Measurements from ENCODE around the gene NUP43. TPM values are rescaled to one million over a fixed set of nuclear protein-coding genes. Genes with fewer than 3 reads are reported as not detected.

The NUP43 gene
- total RNA-seq, 1 donor from 2014 or later = 36.8 TPM

DNA sequence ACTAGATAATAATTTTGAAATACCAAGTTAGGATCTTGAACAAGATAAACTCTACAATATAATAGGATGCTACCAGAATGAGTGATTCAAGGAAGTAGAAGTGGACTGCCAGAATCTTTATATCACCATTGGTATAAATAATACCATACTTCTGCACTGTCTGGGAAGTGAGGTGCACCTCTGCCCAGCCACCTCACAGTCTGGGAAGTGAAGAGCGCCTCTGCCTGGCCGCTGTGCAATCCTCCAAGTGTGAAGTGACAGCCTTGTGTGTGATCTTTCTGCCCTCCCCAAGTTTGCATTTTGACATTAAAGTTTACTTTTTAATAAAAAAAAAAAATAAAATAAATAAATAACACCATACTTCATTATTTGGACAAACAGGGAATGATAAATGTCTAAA is 47.2 kb downstream of the NUP43 start:
- TF ChIP-seq, protein P1, sequence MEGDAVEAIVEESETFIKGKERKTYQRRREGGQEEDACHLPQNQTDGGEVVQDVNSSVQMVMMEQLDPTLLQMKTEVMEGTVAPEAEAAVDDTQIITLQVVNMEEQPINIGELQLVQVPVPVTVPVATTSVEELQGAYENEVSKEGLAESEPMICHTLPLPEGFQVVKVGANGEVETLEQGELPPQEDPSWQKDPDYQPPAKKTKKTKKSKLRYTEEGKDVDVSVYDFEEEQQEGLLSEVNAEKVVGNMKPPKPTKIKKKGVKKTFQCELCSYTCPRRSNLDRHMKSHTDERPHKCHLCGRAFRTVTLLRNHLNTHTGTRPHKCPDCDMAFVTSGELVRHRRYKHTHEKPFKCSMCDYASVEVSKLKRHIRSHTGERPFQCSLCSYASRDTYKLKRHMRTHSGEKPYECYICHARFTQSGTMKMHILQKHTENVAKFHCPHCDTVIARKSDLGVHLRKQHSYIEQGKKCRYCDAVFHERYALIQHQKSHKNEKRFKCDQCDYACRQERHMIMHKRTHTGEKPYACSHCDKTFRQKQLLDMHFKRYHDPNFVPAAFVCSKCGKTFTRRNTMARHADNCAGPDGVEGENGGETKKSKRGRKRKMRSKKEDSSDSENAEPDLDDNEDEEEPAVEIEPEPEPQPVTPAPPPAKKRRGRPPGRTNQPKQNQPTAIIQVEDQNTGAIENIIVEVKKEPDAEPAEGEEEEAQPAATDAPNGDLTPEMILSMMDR (IDR thresholded peaks at IDR 0.05) = no peak
- peaks cover 10% of the 10 kb centered on the region for H3K36me3 Mint-ChIP-seq (ENCODE audit: unreplicated experiment)
- H3K27ac Mint-ChIP-seq (ENCODE audit: unreplicated experiment) = no peak overlapping the region

DNA sequence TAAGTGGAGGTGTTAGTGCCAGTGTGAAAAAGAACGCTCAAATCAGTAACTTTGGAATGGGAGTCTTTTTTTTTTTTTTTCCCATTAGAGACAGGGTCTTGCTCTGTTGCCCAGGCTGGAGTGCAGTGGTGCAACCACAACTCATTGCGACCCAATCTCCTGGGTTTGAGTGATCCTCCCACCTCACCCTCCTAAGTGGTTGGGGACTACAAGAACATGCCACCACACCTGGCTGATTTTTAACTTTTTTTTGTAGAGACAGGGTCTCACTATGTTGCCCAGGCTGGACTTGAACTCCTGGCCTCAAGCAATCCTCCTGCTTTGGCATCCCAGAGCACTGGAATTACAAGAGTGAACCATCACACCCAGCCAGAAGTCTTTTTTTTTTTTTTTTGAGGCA is 48.2 kb downstream of the NUP43 start:
- Mint-ChIP-seq H3K4me1 (ENCODE audit: unreplicated experiment) (peaks cover 19% of the 10 kb centered on the region), H3K27ac (ENCODE audit: unreplicated experiment) (no peak overlapping the region), H3K36me3 (ENCODE audit: unreplicated experiment) (peaks cover 13% of the 10 kb centered on the region), H3K27me3 (ENCODE audit: unreplicated experiment) (no peaks in the 10 kb centered on the region), H3K9me3 (ENCODE audit: unreplicated experiment) (no peaks in the 10 kb centered on the region), H3K4me3 (ENCODE audit: unreplicated experiment) (no peak overlapping the region)
- TF ChIP-seq, protein P1 (IDR thresholded peaks at IDR 0.05) = no peak
- DNase-seq (ENCODE audit: extremely low spot score, unreplicated experiment) = no peak

More for the DNA sequence above, 47.2 kb downstream of the NUP43 start:
- DNase-seq (ENCODE audit: extremely low spot score, unreplicated experiment) = no peak
- H3K27me3 Mint-ChIP-seq (ENCODE audit: unreplicated experiment) = no peaks in the 10 kb centered on the region
- H3K4me3 Mint-ChIP-seq (ENCODE audit: unreplicated experiment) = no peak overlapping the region
- H3K9me3 Mint-ChIP-seq (ENCODE audit: unreplicated experiment) = no peaks in the 10 kb centered on the region
- H3K4me1 Mint-ChIP-seq (ENCODE audit: unreplicated experiment) = peaks cover 19% of the 10 kb centered on the region

DNA sequence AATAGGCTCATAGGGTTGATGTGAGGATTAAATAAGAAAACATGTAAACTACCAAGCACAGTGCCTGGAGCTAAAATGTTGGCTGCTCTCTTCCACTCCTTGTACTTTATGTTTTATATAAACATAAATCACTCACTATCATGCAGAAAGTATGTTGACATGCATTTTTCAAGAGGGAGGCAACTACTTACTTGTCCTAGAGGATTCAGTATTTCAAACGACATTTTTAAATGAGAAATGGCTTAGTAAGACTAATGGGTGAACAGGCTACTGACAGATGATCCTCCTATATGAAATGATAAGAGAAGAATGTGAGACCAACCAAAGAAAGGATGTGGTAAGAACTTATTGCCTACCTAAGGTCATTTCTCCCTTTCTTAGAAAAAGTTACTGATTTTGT is 49.4 kb downstream of the NUP43 start:
- peak overlapping the region; percentile 71 for H3K27ac Mint-ChIP-seq (ENCODE audit: unreplicated experiment)
- H3K27me3 Mint-ChIP-seq (ENCODE audit: unreplicated experiment) = no peaks in the 10 kb centered on the region
- H3K9me3 Mint-ChIP-seq (ENCODE audit: unreplicated experiment) = no peaks in the 10 kb centered on the region
- H3K4me3 Mint-ChIP-seq (ENCODE audit: unreplicated experiment) = no peak overlapping the region
- no peak for DNase-seq (ENCODE audit: extremely low spot score, unreplicated experiment)
- TF ChIP-seq, protein P1 (IDR thresholded peaks at IDR 0.05) = no peak
- H3K4me1 Mint-ChIP-seq (ENCODE audit: unreplicated experiment) = peaks cover 17% of the 10 kb centered on the region
- peaks cover 18% of the 10 kb centered on the region for H3K36me3 Mint-ChIP-seq (ENCODE audit: unreplicated experiment)

DNA sequence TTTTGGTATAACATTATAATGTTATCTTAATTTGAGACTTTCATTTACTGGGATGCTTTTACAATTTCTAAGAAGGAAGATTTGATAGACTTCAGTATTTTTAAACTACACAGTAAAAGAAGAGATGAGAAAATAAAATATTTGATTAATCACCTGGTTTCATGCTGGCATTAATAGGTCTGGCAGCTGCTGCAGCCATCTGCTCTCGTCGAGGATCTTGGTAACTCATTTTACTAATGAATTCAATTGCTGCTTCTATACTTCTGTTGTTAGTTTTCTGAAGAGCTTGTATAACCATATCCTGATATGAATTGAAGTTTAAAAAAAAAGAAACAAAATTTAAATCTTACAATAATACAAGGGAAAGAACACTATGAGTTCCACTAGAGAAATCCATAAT is 51.4 kb downstream of the NUP43 start:
- TF ChIP-seq, protein P1 (IDR thresholded peaks at IDR 0.05) = no peak
- Mint-ChIP-seq H3K36me3 (ENCODE audit: unreplicated experiment) (peaks cover 25% of the 10 kb centered on the region), H3K27ac (ENCODE audit: unreplicated experiment) (no peak overlapping the region), H3K4me3 (ENCODE audit: unreplicated experiment) (no peak overlapping the region), H3K27me3 (ENCODE audit: unreplicated experiment) (no peaks in the 10 kb centered on the region), H3K9me3 (ENCODE audit: unreplicated experiment) (no peaks in the 10 kb centered on the region), H3K4me1 (ENCODE audit: unreplicated experiment) (peaks cover 12% of the 10 kb centered on the region)
- no peak for DNase-seq (ENCODE audit: extremely low spot score, unreplicated experiment)

DNA sequence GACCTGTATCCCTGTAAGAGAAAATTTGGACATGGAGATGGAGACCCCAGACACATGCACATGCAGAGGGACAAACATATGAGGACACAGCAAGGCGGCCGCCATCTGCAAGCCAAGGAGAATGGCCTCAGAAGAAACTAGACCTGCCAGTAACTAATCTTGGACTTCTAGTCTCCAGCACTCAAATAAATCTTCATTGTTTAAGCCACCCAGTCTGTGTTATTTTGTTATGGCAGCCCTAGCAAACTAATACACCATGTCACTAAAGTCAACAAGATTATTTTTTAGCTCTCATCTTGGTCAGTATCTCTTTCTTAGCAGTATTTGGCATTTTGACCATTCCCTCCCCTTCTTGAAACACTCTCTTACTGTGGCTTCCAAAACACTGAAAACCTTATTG is 55.1 kb downstream of the NUP43 start:
- Mint-ChIP-seq H3K27me3 (ENCODE audit: unreplicated experiment) (no peaks in the 10 kb centered on the region), H3K36me3 (ENCODE audit: unreplicated experiment) (peaks cover 35% of the 10 kb centered on the region), H3K4me1 (ENCODE audit: unreplicated experiment) (peaks cover 2% of the 10 kb centered on the region), H3K27ac (ENCODE audit: unreplicated experiment) (no peak overlapping the region), H3K9me3 (ENCODE audit: unreplicated experiment) (no peaks in the 10 kb centered on the region), H3K4me3 (ENCODE audit: unreplicated experiment) (no peak overlapping the region)
- no peak for DNase-seq (ENCODE audit: extremely low spot score, unreplicated experiment)
- TF ChIP-seq, protein P1 (IDR thresholded peaks at IDR 0.05) = no peak
